Bronchial epithelial cell (primary cell): ENCODE data around the gene GSTO2. TPM values are rescaled to one million over a fixed set of nuclear protein-coding genes. Genes with fewer than 3 reads are reported as not detected.

ENCODE experiments used
- DNase-seq: peaks from one replicate; pipeline ENCODE4 v3.0.0-alpha.2; 2010; ENCODE audit warnings: low read depth
- FAIRE-seq: peaks from 2 replicates; lab custom pipeline; 2011; peaks lifted over from hg19 to GRCh38; lab: Jason Lieb, UNC
- H3K27me3 ChIP-seq: 2 replicates; pipeline ENCODE4 v1.5.1; 2011; ENCODE audit warnings: low read length; ENCODE audit not compliant: control insufficient read depth, insufficient read depth
- H3K36me3 ChIP-seq: 2 replicates; pipeline ENCODE4 v1.5.1; 2011; ENCODE audit warnings: low read length; ENCODE audit not compliant: control insufficient read depth, insufficient read depth
- H3K4me3 ChIP-seq: 2 replicates; pipeline ENCODE4 v1.5.1; 2011; ENCODE audit warnings: mild to moderate bottlenecking, low read depth, low read length, control low read depth
- CTCF ChIP-seq: IDR thresholded peaks from 2 replicates; pipeline ENCODE4 v1.5.1; 2011; ENCODE audit warnings: mild to moderate bottlenecking, moderate library complexity, low read length, control low read depth, inconsistent platforms; ENCODE audit not compliant: insufficient read depth, severe bottlenecking
- total RNA-seq: library from RNA; depleted of rRNA; stranded (reverse); fragments of >200 nt; gene quantifications from 2 replicates; pipeline ENCODE4 v1.2.1, GENCODE V29; 2014

The GSTO2 gene
- 24.7 and 29.2 TPM in 2 replicates for total RNA-seq

GRCh38 chr10:104268713-104269645 is at the start of gene GSTO2:
Gene GSTO2, plus strand, starts transcription at chr10:104269184. Its CDS starts 5,732 bp downstream, at chr10:104274916.
- H3K27me3 ChIP-seq: no peaks in the 10 kb centered on the region
- no peak for FAIRE-seq

GRCh38 chr10:104220522-104220921 is 48.5 kb upstream of the GSTO2 start:
- no peaks in the 10 kb centered on the region for H3K36me3 ChIP-seq
- DNase-seq (no peak), FAIRE-seq (no peak)
- TF ChIP-seq CTCF: no peak
- peaks cover 2% of the 10 kb centered on the region for H3K27me3 ChIP-seq
- H3K4me3 ChIP-seq: no peak overlapping the region

More at GRCh38 chr10:104268713-104269645, at the start of gene GSTO2:
- TF ChIP-seq CTCF: no peak
- peak; percentile 96 for DNase-seq
- Histone ChIP-seq H3K36me3 (peaks cover 4% of the 10 kb centered on the region), H3K4me3 (peak within 1 kb of the TSS; percentile 92)

GRCh38 chr10:104223304-104223703 is 45.7 kb upstream of the GSTO2 start:
- no peak overlapping the region for H3K4me3 ChIP-seq
- FAIRE-seq (no peak), DNase-seq (no peak)
- TF ChIP-seq CTCF: no peak
- H3K36me3 ChIP-seq: no peaks in the 10 kb centered on the region
- no peaks in the 10 kb centered on the region for H3K27me3 ChIP-seq

- Histone ChIP-seq H3K27me3 (no peaks in the 10 kb centered on the region), H3K36me3 (no peaks in the 10 kb centered on the region), H3K4me3 (no peak overlapping the region)
- no peak for TF ChIP-seq CTCF
- FAIRE-seq (no peak), DNase-seq (no peak)
These were observed 38.5 kb upstream of the GSTO2 start for GRCh38 chr10:104230490-104230889.

GRCh38 chr10:104231784-104232612 is 37.0 kb upstream of the GSTO2 start, which contains the start of gene CFAP43:
Gene CFAP43, minus strand, starts transcription at chr10:104232364. Its CDS starts 118 bp downstream, at chr10:104232246.
- Histone ChIP-seq H3K4me3 (peak within 1 kb of the TSS; percentile 98), H3K36me3 (no peaks in the 10 kb centered on the region), H3K27me3 (no peaks in the 10 kb centered on the region)
- DNase-seq: peak; percentile 93
- TF ChIP-seq CTCF: no peak
- peak; percentile 96 for FAIRE-seq
